H9 (cell line): ENCODE measurements around the gene TECTB. TPM values are rescaled to one million over a fixed set of nuclear protein-coding genes. Genes with fewer than 3 reads are reported as not detected.

Experiments used
- DNase-seq: peaks from one replicate; pipeline ENCODE4 v3.0.0-alpha.2; 2017
- H2AFZ ChIP-seq: one replicate; pipeline ENCODE4 v1.6.1; 2013; ENCODE audit warnings: mild to moderate bottlenecking, low read length, control low read depth, moderate library complexity
- H2AK5ac ChIP-seq: 2 replicates; pipeline ENCODE4 v1.6.1; 2013; ENCODE audit warnings: low read length, control low read depth, mixed read lengths; ENCODE audit not compliant: insufficient read length
- H2BK120ac ChIP-seq: one replicate; pipeline ENCODE4 v1.6.1; 2013; ENCODE audit warnings: low read depth, mild to moderate bottlenecking, low read length, control low read depth, inconsistent platforms; ENCODE audit not compliant: poor library complexity, severe bottlenecking
- H2BK12ac ChIP-seq: 2 replicates; pipeline ENCODE4 v1.6.1; 2013; ENCODE audit warnings: low read length, control low read depth, mixed read lengths, low read depth; ENCODE audit not compliant: insufficient read length
- H2BK15ac ChIP-seq: 2 replicates; pipeline ENCODE4 v1.6.1; 2013; ENCODE audit warnings: low read depth, low read length, control low read depth
- H2BK20ac ChIP-seq: one replicate; pipeline ENCODE4 v1.6.1; 2013; ENCODE audit warnings: low read depth, mild to moderate bottlenecking, low read length, control low read depth, inconsistent platforms; ENCODE audit not compliant: poor library complexity, severe bottlenecking
- H2BK5ac ChIP-seq: 2 replicates; pipeline ENCODE4 v1.6.1; 2013; ENCODE audit warnings: low read length, control low read depth, mixed read lengths; ENCODE audit not compliant: insufficient read length
- H3K14ac ChIP-seq: 2 replicates; pipeline ENCODE4 v1.6.1; 2013; ENCODE audit warnings: low read length, control low read depth; ENCODE audit not compliant: insufficient read depth
- H3K18ac ChIP-seq: 2 replicates; pipeline ENCODE4 v1.6.1; 2013; ENCODE audit warnings: low read depth, mild to moderate bottlenecking, mixed read lengths, low read length, control low read depth; ENCODE audit not compliant: insufficient read length
- H3K23ac ChIP-seq: 2 replicates; pipeline ENCODE4 v1.6.1; 2013; ENCODE audit warnings: low read length, control low read depth, mixed read lengths, low read depth; ENCODE audit not compliant: insufficient read length
- H3K23me2 ChIP-seq: 2 replicates; pipeline ENCODE4 v1.6.1; 2013; ENCODE audit warnings: low read depth, mild to moderate bottlenecking, mixed read lengths, low read length, control low read depth; ENCODE audit not compliant: insufficient read length, poor library complexity, severe bottlenecking
- H3K27ac ChIP-seq: 2 replicates; pipeline ENCODE4 v1.5.1; 2013; ENCODE audit warnings: low read length, control low read depth, mixed read lengths, low read depth; ENCODE audit not compliant: insufficient read length
- H3K27me3 ChIP-seq: 2 replicates; pipeline ENCODE4 v1.6.1; 2013; ENCODE audit warnings: low read length, control low read depth, inconsistent platforms; ENCODE audit not compliant: insufficient read depth
- H3K4ac ChIP-seq: 2 replicates; pipeline ENCODE4 v1.6.1; 2013; ENCODE audit warnings: low read depth, mild to moderate bottlenecking, control low read depth, inconsistent platforms, low read length, moderate library complexity
- H3K4me1 ChIP-seq: 2 replicates; pipeline ENCODE4 v1.6.1; 2013; ENCODE audit warnings: low read length, control low read depth, inconsistent platforms; ENCODE audit not compliant: insufficient read depth
- H3K4me2 ChIP-seq: 2 replicates; pipeline ENCODE4 v1.6.1; 2013; ENCODE audit warnings: low read length, control low read depth, mixed read lengths; ENCODE audit not compliant: insufficient read length, insufficient read depth
- H3K56ac ChIP-seq: 2 replicates; pipeline ENCODE4 v1.6.1; 2013; ENCODE audit warnings: low read depth, mild to moderate bottlenecking, mixed read lengths, low read length, control low read depth; ENCODE audit not compliant: insufficient read length
- H3K79me1 ChIP-seq: 2 replicates; pipeline ENCODE4 v1.6.1; 2013; ENCODE audit warnings: low read depth, mild to moderate bottlenecking, moderate library complexity, low read length, control low read depth, inconsistent platforms; ENCODE audit not compliant: insufficient read depth, poor library complexity, severe bottlenecking
- H3K79me2 ChIP-seq: 2 replicates; pipeline ENCODE4 v1.6.1; 2013; ENCODE audit warnings: low read length, control low read depth, inconsistent platforms; ENCODE audit not compliant: insufficient read depth
- H3K9ac ChIP-seq: 2 replicates; pipeline ENCODE4 v1.6.1; 2013; ENCODE audit warnings: low read length, control low read depth, mixed read lengths; ENCODE audit not compliant: insufficient read length; ENCODE audit errors: extremely low read depth
- H3K9me3 ChIP-seq: one replicate; pipeline ENCODE4 v1.6.1; 2013; ENCODE audit warnings: low read depth, low read length, inconsistent platforms; ENCODE audit not compliant: control insufficient read depth
- H3T11ph ChIP-seq: one replicate; pipeline ENCODE4 v1.6.1; 2013; ENCODE audit warnings: mild to moderate bottlenecking, low read length, control low read depth, inconsistent platforms
- H4K20me1 ChIP-seq: one replicate; pipeline ENCODE4 v1.6.1; 2013; ENCODE audit not compliant: control insufficient read depth, insufficient read length, insufficient read depth
- H4K5ac ChIP-seq: 2 replicates; pipeline ENCODE4 v1.6.1; 2013; ENCODE audit warnings: low read depth, mild to moderate bottlenecking, mixed read lengths, low read length, control low read depth; ENCODE audit not compliant: insufficient read length
- H4K8ac ChIP-seq: replicated peaks from 2 replicates; pipeline ENCODE4 v1.6.1; 2013; ENCODE audit warnings: low read length, control low read depth, mixed read lengths, low read depth; ENCODE audit not compliant: insufficient read length
- H4K91ac ChIP-seq: 2 replicates; pipeline ENCODE4 v1.6.1; 2013; ENCODE audit warnings: low read depth, mild to moderate bottlenecking, moderate library complexity, mixed read lengths, low read length, control low read depth; ENCODE audit not compliant: insufficient read length
- H3K27ac Mint-ChIP-seq, 3 experiments: 2 replicates in 2 of 3; 3 replicates in 1 of 3; pipeline ENCODE4 v1.8.0; 2020 to 2021; ENCODE audit warnings: mixed read lengths in 3 of 3, mild to moderate bottlenecking in 1 of 3, moderate library complexity in 1 of 3
- H3K27me3 Mint-ChIP-seq: 2 replicates; pipeline ENCODE4 v1.8.0; 2021; ENCODE audit warnings: low read depth, mild to moderate bottlenecking, moderate library complexity, mixed read lengths
- H3K36me3 Mint-ChIP-seq, 3 experiments: 2 replicates in 2 of 3; 3 replicates in 1 of 3; pipeline ENCODE4 v1.8.0; 2020 to 2021; ENCODE audit warnings: low read depth in 3 of 3, mixed read lengths in 3 of 3; ENCODE audit not compliant: insufficient read depth in 1 of 3
- H3K4me1 Mint-ChIP-seq, 2 experiments: 2 replicates each; pipeline ENCODE4 v1.8.0; 2020; ENCODE audit warnings: mixed read lengths in 2 of 2
- H3K4me3 Mint-ChIP-seq, 2 experiments: 2 replicates in 1 of 2; 3 replicates in 1 of 2; pipeline ENCODE4 v1.8.0; 2020 to 2021; ENCODE audit warnings: mild to moderate bottlenecking in 2 of 2, mixed read lengths in 2 of 2, moderate library complexity in 1 of 2
- H3K9me3 Mint-ChIP-seq, 2 experiments: 2 replicates in 1 of 2; 3 replicates in 1 of 2; pipeline ENCODE4 v1.8.0; 2020; ENCODE audit warnings: mild to moderate bottlenecking in 2 of 2, mixed read lengths in 2 of 2, moderate library complexity in 1 of 2
- CTCF ChIP-seq: fragments of 200-600 bp; sonication (generic); conservative IDR thresholded peaks from 3 replicates; pipeline ENCODE4 v1.8.0; 2021; ENCODE audit warnings: antibody characterized with exemption, mild to moderate bottlenecking
- WGBS: extraction: QIAGEN DNeasy Blood & Tissue Kit; methylation state at CpG from one replicate; pipeline ENCODE4 v1.1.7; 2013; ENCODE audit warnings: missing lambda C conversion rate, low lambda C conversion rate, mixed read lengths; ENCODE audit not compliant: insufficient read length; ENCODE audit errors: extremely low coverage; 5-methylcytosine and 5-hydroxymethylcytosine counted together
- total RNA-seq: library from RNA; stranded (reverse); gene quantifications from 2 replicates; pipeline ENCODE4 v1.2.1, GENCODE V29; 2021

TECTB gene
- total RNA-seq, 1 experiment from 2014 or later = not detected

DNA sequence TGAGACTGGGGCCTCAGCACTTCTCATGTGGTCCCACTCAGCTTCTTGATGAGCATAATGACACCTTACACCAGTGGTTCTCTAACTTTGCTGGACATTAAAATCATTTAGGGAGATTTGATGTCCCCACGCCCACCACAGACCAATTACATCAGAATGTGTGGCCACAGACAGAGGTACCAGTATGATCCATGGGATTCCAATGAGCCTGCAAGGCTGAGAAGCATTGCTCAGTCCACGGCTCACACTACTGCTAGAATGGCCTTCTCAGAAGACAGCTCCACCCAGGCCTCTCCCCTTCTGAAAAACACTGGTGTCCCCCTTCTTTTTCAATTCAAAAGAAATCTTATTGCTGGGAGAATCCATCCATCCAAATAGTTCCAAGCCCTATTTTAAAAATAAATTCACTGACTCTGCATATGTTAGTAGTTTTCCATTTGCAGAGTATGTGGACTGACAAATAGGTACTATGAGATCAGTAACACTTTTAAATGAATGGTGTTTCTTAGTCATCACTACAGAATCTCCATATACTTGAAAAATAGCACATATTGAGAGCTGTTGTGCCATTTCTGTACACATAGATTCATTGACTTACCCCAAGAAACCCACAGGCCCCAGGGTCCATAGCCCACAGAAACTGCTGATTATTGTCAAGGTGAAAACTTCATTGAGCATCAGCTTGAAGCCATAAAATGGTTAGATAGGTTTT lies 34.5 kb upstream of the TECTB start:
- Histone ChIP-seq H2BK12ac (no peak overlapping the region), H2AK5ac (no peak overlapping the region)
- no peak overlapping the region for H3K27ac Mint-ChIP-seq

More for the DNA sequence above, 34.5 kb upstream of the TECTB start:
- no peak for TF ChIP-seq CTCF
- no peak overlapping the region for H3T11ph ChIP-seq
- H4K5ac ChIP-seq = no peak overlapping the region
- no peaks in the 10 kb centered on the region for H3K79me1 ChIP-seq
- H4K20me1 ChIP-seq = no peaks in the 10 kb centered on the region
- no peak overlapping the region for H4K8ac ChIP-seq
- no CpG with 5 or more reads among the region's 2 CpGs for WGBS
- Mint-ChIP-seq H3K9me3 (peaks cover 34% of the 10 kb centered on the region in 2 experiments), H3K36me3 (peaks cover 8 to 10% (median 9%) of the 10 kb centered on the region in 3 experiments; a peak in 6 of 7 replicates), H3K4me1 (no peaks in the 10 kb centered on the region), H3K4me3 (no peak overlapping the region; a peak in 1 of 5 replicates), H3K27me3 (peaks cover 12% of the 10 kb centered on the region)
- H3K18ac ChIP-seq = no peak overlapping the region
- no peak for DNase-seq
- no peaks in the 10 kb centered on the region for H3K23me2 ChIP-seq
- no peak overlapping the region for H3K4me2 ChIP-seq
- no peak overlapping the region for H2BK5ac ChIP-seq
- H3K4ac ChIP-seq = no peak overlapping the region
- no peak overlapping the region for H3K23ac ChIP-seq
- no peak overlapping the region for H2BK120ac ChIP-seq
- no peaks in the 10 kb centered on the region for H3K27me3 ChIP-seq
- no peaks in the 10 kb centered on the region for H3K79me2 ChIP-seq
- no peak overlapping the region for H4K91ac ChIP-seq
- no peak overlapping the region for H2BK20ac ChIP-seq
- H2AFZ ChIP-seq = no peak overlapping the region
- H3K4me1 ChIP-seq = no peaks in the 10 kb centered on the region
- H3K56ac ChIP-seq = no peak overlapping the region
- no peak overlapping the region for H3K9ac ChIP-seq
- H3K14ac ChIP-seq = no peak overlapping the region
- no peak overlapping the region for H3K27ac ChIP-seq
- H2BK15ac ChIP-seq = no peak overlapping the region
- H3K9me3 ChIP-seq = no peaks in the 10 kb centered on the region
